ENCODE measurements around the gene YPEL2. TPM values are rescaled to one million over a fixed set of nuclear protein-coding genes. Genes with fewer than 3 reads are reported as not detected.

YPEL2 gene
- total RNA-seq, 1 experiment from 2014 or later, result 1.1 TPM

DNA sequence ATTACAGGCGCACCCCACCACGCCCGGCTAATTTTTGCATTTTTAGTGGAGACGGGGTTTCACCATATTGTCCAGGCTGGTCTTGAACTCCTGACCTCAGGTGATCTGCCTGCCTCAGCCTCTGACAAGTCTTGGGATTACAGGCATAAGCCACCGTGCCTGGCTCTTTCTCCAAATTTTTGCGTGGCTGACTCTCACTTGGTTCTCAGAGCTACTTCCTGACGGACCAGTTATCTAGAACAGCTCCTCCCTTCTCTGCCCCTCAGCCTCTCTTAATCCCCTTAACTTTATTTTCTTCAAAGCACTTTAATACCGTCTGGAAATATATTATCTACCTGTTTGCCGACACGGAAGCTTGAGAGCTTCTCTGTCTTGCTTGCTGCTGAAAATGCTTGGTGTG, 4.2 kb downstream of the YPEL2 start:
- ChIA-PET CTCF (no interaction called here), POLR2A (no interaction called here)
- ATAC-seq (no peak), DNase-seq (ENCODE audit: low read depth, low spot score) (no peak)
- H3K36me3 ChIP-seq (ENCODE audit: control insufficient read depth, insufficient read depth, low read length), result no peaks in the 10 kb centered on the region; the same call in 1 of the 2 replicates
- peaks cover 3% of the 10 kb centered on the region; the same call in 1 of the 2 replicates for H3K4me1 ChIP-seq (ENCODE audit: control insufficient read depth, insufficient read depth, low read length)
- in situ Hi-C loops (cut with HindIII; ENCODE audit: low pct_unique_long_range_greater_than_20kb, low sequenced_read_pairs) (no loop called here), intact Hi-C loops (cut with micrococcal nuclease; ENCODE audit: unreplicated experiment) (no loop called here)
- H3K9me3 ChIP-seq (ENCODE audit: control insufficient read depth, insufficient read depth, low read depth, low read length), result no peaks in the 10 kb centered on the region
- TF ChIP-seq CTCF (IDR thresholded peaks at IDR 0.05) (no peak), SIN3A (IDR thresholded peaks at IDR 0.05; ENCODE audit: borderline replicate concordance, insufficient read depth, low read depth, low read length) (no peak)
- no peak overlapping the region for H3K4me3 ChIP-seq (ENCODE audit: low read depth in 2 of 2, low read length in 2 of 2)
- peaks cover 4% of the 10 kb centered on the region; the same call in 1 of the 2 replicates for H3K27me3 ChIP-seq (ENCODE audit: control insufficient read depth, insufficient read depth, low read length)
- no peak overlapping the region for H3K27ac ChIP-seq (ENCODE audit: low read length)
- BruUV-seq (replicated peaks), result no TSS peak

DNA sequence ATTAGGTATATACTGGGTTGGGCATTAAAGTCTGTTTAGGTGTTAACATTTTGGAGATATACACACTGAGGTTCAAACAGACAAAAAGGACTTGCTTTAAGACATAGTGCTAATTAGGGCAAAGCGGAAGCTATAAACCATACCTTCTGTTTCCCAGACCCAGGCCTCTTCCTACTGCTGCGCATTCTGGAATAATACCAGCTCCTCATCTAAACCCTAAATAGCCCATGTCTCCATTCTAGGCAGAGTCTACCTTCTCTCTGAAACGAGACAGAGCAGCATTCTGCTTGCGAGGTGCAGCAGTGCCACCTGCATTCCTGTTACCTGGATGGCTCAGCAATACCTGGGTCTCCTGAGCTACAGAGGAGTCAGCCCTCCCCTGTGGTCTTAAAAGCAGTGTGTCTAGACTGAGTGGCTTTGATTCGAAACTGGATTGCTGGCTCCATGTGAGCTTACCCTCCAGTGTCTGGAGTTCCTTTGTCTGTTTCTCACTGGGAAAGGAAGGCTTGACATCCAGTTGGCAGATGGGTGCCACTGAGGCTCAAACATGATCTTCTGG, 6.4 kb downstream of the YPEL2 start:
- CTCF ChIA-PET, result no interaction called here
- BruUV-seq (replicated peaks), result no TSS peak
- POLR2A ChIA-PET, result no interaction called here
- in situ Hi-C loops (cut with HindIII; ENCODE audit: low pct_unique_long_range_greater_than_20kb, low sequenced_read_pairs), result no loop called here
- Histone ChIP-seq H3K36me3 (ENCODE audit: control insufficient read depth, insufficient read depth, low read length) (no peaks in the 10 kb centered on the region), H3K9me3 (ENCODE audit: control insufficient read depth, insufficient read depth, low read depth, low read length) (no peaks in the 10 kb centered on the region), H3K4me1 (ENCODE audit: control insufficient read depth, insufficient read depth, low read length) (no peaks in the 10 kb centered on the region), H3K4me3 (ENCODE audit: low read depth in 2 of 2, low read length in 2 of 2) (no peak overlapping the region), H3K27me3 (ENCODE audit: control insufficient read depth, insufficient read depth, low read length) (peaks cover 2% of the 10 kb centered on the region; the same call in 1 of the 2 replicates), H3K27ac (ENCODE audit: low read length) (no peak overlapping the region)
- no peak for ATAC-seq
- no peak for DNase-seq (ENCODE audit: low read depth, low spot score)
- TF ChIP-seq POLR2AphosphoS5 (IDR thresholded peaks at IDR 0.05; ENCODE audit: low read depth, low read length) (no peak), SIN3A (IDR thresholded peaks at IDR 0.05; ENCODE audit: borderline replicate concordance, insufficient read depth, low read depth, low read length) (no peak), CTCF (IDR thresholded peaks at IDR 0.05) (no peak)
- intact Hi-C loops (cut with micrococcal nuclease; ENCODE audit: unreplicated experiment), result no loop called here

- no TSS peak for BruUV-seq (replicated peaks)
- ATAC-seq, result no peak
These were observed 7.0 kb downstream of the YPEL2 start for GRCh38 chr17:59338498-59338897.

More at GRCh38 chr17:59338498-59338897, 7.0 kb downstream of the YPEL2 start:
- Histone ChIP-seq H3K27ac (ENCODE audit: low read length) (no peak overlapping the region), H3K4me3 (ENCODE audit: low read depth in 2 of 2, low read length in 2 of 2) (no peak overlapping the region), H3K9me3 (ENCODE audit: control insufficient read depth, insufficient read depth, low read depth, low read length) (no peaks in the 10 kb centered on the region), H3K4me1 (ENCODE audit: control insufficient read depth, insufficient read depth, low read length) (no peaks in the 10 kb centered on the region), H3K27me3 (ENCODE audit: control insufficient read depth, insufficient read depth, low read length) (peaks cover 2% of the 10 kb centered on the region; the same call in 1 of the 2 replicates), H3K36me3 (ENCODE audit: control insufficient read depth, insufficient read depth, low read length) (no peaks in the 10 kb centered on the region)
- in situ Hi-C loops (cut with HindIII; ENCODE audit: low pct_unique_long_range_greater_than_20kb, low sequenced_read_pairs) (no loop called here), intact Hi-C loops (cut with micrococcal nuclease; ENCODE audit: unreplicated experiment) (no loop called here)
- DNase-seq (ENCODE audit: low read depth, low spot score), result no peak
- POLR2A ChIA-PET, result no interaction called here
- CTCF ChIA-PET, result no interaction called here
- no peak for TF ChIP-seq POLR2AphosphoS5 (IDR thresholded peaks at IDR 0.05; ENCODE audit: low read depth, low read length)
- TF ChIP-seq CTCF (IDR thresholded peaks at IDR 0.05), result no peak
- no peak for TF ChIP-seq REST (IDR thresholded peaks at IDR 0.05; ENCODE audit: insufficient read depth in 1 of 2, low read depth in 2 of 2, low read length in 1 of 2)
- TF ChIP-seq TCF7L2 (IDR thresholded peaks at IDR 0.05; ENCODE audit: low read depth, low read length), result no peak
- TF ChIP-seq SIN3A (IDR thresholded peaks at IDR 0.05; ENCODE audit: borderline replicate concordance, insufficient read depth, low read depth, low read length), result no peak

Measured in Panc1 (cell line).